Mucosa of descending colon (tissue), 3 donors: ENCODE results near the gene AP3S1. TPM values are rescaled to one million over a fixed set of nuclear protein-coding genes. Genes with fewer than 3 reads are reported as not detected.

Source experiments
- ATAC-seq: fragments of 200-7000 bp; cut with Tn5 transposase; one replicate; pipeline ENCODE4 v1.9.1; 2020; ENCODE audit warnings: mild to moderate bottlenecking, moderate library complexity
- DNase-seq, 3 donors: peaks; one replicate each; pipeline ENCODE4 v3.0.0-alpha.2; 2020
- H3K36me3 ChIP-seq: fragments of 200-600 bp; one replicate; pipeline ENCODE4 v1.8.0; 2021; ENCODE audit warnings: low read depth, mild to moderate bottlenecking
- H3K4me1 ChIP-seq: fragments of 200-600 bp; one replicate; pipeline ENCODE4 v1.8.0; 2021; ENCODE audit warnings: low read depth, mild to moderate bottlenecking
- H3K4me3 ChIP-seq: fragments of 200-600 bp; one replicate; pipeline ENCODE4 v1.8.0; 2021; ENCODE audit warnings: mild to moderate bottlenecking
- H3K9me3 ChIP-seq: fragments of 200-600 bp; one replicate; pipeline ENCODE4 v1.8.0; 2021; ENCODE audit warnings: mild to moderate bottlenecking
- intact Hi-C, 2 donors: fragments of 100-400 bp; cut with DNase I in 1 of 2; cut with micrococcal nuclease in 1 of 2; formaldehyde crosslinking; loops; one replicate each; pipeline versions ENCODE4 v1.11.0 to v1.11.1; 2022; cut with DNase I, micrococcal nuclease
- long read RNA-seq, 2 donors: library from polyadenylated mRNA; unstranded; transcript quantifications; one replicate each; pipeline ENCODE4 v2.0.0, GENCODE V29; 2019 to 2021
- total RNA-seq, 3 donors: library from RNA; stranded (reverse); fragmentation: NEBNext Ultra II Directional in 2 of 3; extraction: Animal tissue kit (Norgen Biotek cat#: 25700) in 2 of 3; gene quantifications; one replicate each; pipeline versions ENCODE4 v1.2.1 to v1.2.4, GENCODE V29; 2021 to 2023
- TF ChIP-seq, protein P1 (sequence below): fragments of 200-600 bp; IDR thresholded peaks from one replicate; pipeline ENCODE4 v1.8.0; 2022; ENCODE audit warnings: antibody characterized with exemption, mild to moderate bottlenecking
- donor health status: DM: no; HTN: no; CAD: no; lungs with moderate emphysema.
- donor health status: DM: no; HTN: no; CAD: no.
- donor health status: DM: no; HTN: yes; CAD: no.

The AP3S1 gene
- 10 to 100 TPM; 75.5 to 94.8 (median 76.2) TPM for total RNA-seq
- long read RNA-seq, donor 1, transcript AP3S1-201 (6 exons, 1,730 nt): major isoform, 86 of 95 reads
- long read RNA-seq, donor 1, partial matches to known transcripts: 1 of 95 reads
- long read RNA-seq, donor 1, other reads (novel, unspliced or antisense): 7 of 95 reads
- long read RNA-seq, donor 2, transcript AP3S1-201 (6 exons, 1,730 nt): major isoform, 38 of 44 reads
- long read RNA-seq, donor 2, partial matches to known transcripts: 3 of 44 reads
- long read RNA-seq, donor 2, other reads (novel, unspliced or antisense): 2 of 44 reads

DNA sequence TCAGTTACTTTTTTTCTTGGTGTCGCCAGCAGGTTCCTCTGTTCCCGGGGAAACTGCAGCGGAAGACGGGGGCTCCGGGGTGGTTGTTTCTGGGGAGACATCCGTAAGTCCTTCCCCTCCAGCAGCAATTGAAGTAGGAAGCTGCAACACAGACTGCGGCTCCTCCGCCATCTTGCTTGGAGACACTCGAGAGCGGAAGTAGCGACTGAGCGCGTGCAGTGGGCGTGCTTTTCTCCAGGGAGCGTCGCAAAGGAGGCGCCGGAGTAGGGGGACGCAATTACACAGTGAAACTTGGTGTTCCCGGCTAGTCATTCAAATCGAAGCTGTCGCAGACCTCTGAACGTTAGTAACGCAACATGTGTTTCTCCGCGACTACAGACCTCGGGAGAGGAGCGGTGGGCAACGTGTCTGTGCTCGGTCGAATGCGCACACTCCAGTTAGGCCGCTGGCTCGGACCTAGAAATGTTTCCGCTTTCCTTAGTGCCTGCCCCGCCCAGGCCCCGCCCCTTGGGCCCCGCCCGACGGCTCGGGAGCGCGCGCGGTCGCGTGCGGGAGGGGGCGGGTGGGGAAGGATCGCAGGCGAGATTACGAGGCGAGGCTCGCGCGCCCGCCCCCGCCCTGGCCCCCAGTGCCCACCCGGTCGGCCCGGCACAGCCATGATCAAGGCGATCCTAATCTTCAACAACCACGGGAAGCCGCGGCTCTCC is at the start of gene AP3S1, which contains the start of gene ATG12:
Gene AP3S1 (plus strand): TSS at position 554 of the 707 bp plus-strand sequence. CDS start 103 bp downstream, at position 657.
Gene ATG12 (minus strand): TSS at position 184 of the 707 bp plus-strand sequence. CDS start 13 bp downstream, at position 171.
- intact Hi-C loops: loop anchor here in 1 of 2 donors (5.0 kb wide), 2 partner anchors 214 to 299 kb away; partner anchors contain the start of genes FEM1C and TMED7
- TF ChIP-seq, protein P1, sequence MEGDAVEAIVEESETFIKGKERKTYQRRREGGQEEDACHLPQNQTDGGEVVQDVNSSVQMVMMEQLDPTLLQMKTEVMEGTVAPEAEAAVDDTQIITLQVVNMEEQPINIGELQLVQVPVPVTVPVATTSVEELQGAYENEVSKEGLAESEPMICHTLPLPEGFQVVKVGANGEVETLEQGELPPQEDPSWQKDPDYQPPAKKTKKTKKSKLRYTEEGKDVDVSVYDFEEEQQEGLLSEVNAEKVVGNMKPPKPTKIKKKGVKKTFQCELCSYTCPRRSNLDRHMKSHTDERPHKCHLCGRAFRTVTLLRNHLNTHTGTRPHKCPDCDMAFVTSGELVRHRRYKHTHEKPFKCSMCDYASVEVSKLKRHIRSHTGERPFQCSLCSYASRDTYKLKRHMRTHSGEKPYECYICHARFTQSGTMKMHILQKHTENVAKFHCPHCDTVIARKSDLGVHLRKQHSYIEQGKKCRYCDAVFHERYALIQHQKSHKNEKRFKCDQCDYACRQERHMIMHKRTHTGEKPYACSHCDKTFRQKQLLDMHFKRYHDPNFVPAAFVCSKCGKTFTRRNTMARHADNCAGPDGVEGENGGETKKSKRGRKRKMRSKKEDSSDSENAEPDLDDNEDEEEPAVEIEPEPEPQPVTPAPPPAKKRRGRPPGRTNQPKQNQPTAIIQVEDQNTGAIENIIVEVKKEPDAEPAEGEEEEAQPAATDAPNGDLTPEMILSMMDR: no peak
- H3K9me3 ChIP-seq: no peaks in the 10 kb centered on the region
- DNase-seq (peak; percentile 95 to 96 (median 96)), ATAC-seq (peak; percentile 97)
- peaks cover 32% of the 10 kb centered on the region for H3K4me1 ChIP-seq
- peaks cover 7% of the 10 kb centered on the region for H3K36me3 ChIP-seq
- peak within 1 kb of the TSS; percentile 94 for H3K4me3 ChIP-seq

DNA sequence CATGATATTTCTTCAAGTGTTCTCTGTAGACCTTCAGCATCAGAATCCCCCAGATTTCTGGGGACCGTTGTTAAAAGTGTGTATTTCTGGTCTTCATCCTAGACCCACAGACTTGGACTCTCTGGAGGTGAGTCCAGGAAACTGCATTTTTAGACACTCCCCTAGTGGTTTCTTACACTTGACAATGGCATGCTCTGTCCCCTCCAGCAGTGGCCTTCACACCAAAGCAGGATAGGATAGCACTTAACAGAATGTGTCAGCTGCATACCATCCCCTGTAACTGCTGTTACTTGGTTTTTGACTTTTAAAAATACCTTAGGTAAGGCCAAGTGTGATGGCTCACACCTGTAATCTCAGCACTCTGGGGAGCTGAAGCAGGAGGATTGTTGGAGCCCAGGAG is 46.0 kb upstream of the AP3S1 start:
- no peak overlapping the region for H3K4me3 ChIP-seq
- no peaks in the 10 kb centered on the region for H3K4me1 ChIP-seq
- TF ChIP-seq, protein P1: no peak
- DNase-seq: no peak
- no peaks in the 10 kb centered on the region for H3K9me3 ChIP-seq
- intact Hi-C loops: no loop called here
- ATAC-seq: no peak
- no peaks in the 10 kb centered on the region for H3K36me3 ChIP-seq

GRCh38 chr5:115796656-115797055 is 45.1 kb upstream of the AP3S1 start:
- no peak overlapping the region for H3K4me3 ChIP-seq
- ATAC-seq: no peak
- no peaks in the 10 kb centered on the region for H3K9me3 ChIP-seq
- TF ChIP-seq, protein P1: no peak
- no peak for DNase-seq
- no peaks in the 10 kb centered on the region for H3K4me1 ChIP-seq
- intact Hi-C loops: no loop called here
- H3K36me3 ChIP-seq: no peaks in the 10 kb centered on the region

DNA sequence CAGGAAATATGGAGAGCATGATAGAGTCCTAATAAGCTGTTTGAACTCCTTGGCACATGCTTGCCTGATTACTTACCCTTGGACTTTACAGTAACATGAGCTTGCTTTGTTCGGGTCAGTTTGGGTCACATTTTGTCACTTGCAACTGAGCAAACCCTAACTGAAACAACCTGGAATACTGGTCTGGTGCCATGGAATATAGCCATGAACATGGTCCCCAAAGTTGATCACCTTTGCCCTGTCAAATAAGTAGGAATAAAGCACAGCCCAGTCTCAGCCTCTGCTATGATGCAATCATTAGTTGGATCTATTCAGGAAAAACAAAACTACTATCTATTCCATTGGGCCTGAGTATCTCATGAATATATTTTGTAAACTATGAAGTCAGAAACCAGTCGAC is 43.5 kb upstream of the AP3S1 start:
- TF ChIP-seq, protein P1: no peak
- Histone ChIP-seq H3K36me3 (no peaks in the 10 kb centered on the region), H3K4me1 (no peaks in the 10 kb centered on the region), H3K9me3 (no peaks in the 10 kb centered on the region), H3K4me3 (no peak overlapping the region)
- ATAC-seq (no peak), DNase-seq (no peak)
- intact Hi-C loops: no loop called here

- Histone ChIP-seq H3K4me1 (no peaks in the 10 kb centered on the region), H3K4me3 (no peak overlapping the region), H3K9me3 (no peaks in the 10 kb centered on the region), H3K36me3 (no peaks in the 10 kb centered on the region)
- ATAC-seq (no peak), DNase-seq (no peak)
- TF ChIP-seq, protein P1: no peak
- intact Hi-C loops: no loop called here
Observed at GRCh38 chr5:115800108-115800507, 41.6 kb upstream of the AP3S1 start.
